ENCODE results near the gene KCNH2.

KCNH2 gene

DNA sequence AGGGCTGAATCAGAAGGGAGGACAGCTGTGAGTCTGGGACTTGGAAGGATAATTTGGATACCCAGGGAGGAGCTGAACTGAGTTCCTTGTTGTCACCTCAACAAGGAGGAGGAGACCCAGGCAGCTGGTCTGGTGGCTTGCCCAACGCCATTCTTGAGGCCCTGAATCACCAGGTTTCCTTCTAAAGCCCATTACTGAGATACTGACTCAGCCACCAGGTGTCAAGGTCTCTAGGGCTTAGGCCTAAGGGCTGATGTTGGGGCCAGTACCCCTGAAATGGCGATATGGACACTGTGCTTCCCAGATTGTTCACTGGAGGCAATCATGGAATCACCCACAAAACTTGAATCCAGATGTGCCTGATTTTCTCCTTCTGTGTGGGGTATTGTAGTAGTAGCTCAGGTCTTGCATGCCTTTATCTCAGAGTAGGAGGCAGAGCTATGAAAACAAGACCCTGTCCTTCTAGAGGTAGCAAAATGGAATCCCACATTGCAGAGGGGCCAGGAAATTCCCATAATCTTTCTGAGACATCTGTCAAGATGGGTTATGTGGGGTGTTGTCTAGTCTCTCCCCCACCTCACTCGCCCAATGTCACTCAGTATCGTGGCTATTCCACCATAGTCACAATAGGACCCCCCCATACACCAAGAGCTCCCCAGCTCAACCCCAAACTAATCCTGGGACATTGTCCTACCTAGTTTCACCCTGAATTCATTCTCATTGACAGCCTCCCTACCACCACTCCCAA, 48.0 kb upstream of the KCNH2 start:
- no peak overlapping the region for H3K4me3 ChIP-seq (ENCODE audit: low read length)
- H3K27ac ChIP-seq (ENCODE audit: low read depth, low read length): no peak overlapping the region
- H3K4me1 ChIP-seq (ENCODE audit: control insufficient read depth, low read length): peaks cover 21% of the 10 kb centered on the region
- no peaks in the 10 kb centered on the region for H3K9me2 ChIP-seq (replicated peaks; ENCODE audit: control insufficient read depth, low read length)
- peaks cover 5% of the 10 kb centered on the region for H3K27me3 ChIP-seq (ENCODE audit: control insufficient read depth, low read length)
- no peaks in the 10 kb centered on the region for H4K20me1 ChIP-seq (ENCODE audit: control insufficient read depth, insufficient read depth, low read depth, low read length)
- no peaks in the 10 kb centered on the region for H3F3A ChIP-seq (ENCODE audit: control insufficient read depth, insufficient read depth)
- TF ChIP-seq, protein P1, sequence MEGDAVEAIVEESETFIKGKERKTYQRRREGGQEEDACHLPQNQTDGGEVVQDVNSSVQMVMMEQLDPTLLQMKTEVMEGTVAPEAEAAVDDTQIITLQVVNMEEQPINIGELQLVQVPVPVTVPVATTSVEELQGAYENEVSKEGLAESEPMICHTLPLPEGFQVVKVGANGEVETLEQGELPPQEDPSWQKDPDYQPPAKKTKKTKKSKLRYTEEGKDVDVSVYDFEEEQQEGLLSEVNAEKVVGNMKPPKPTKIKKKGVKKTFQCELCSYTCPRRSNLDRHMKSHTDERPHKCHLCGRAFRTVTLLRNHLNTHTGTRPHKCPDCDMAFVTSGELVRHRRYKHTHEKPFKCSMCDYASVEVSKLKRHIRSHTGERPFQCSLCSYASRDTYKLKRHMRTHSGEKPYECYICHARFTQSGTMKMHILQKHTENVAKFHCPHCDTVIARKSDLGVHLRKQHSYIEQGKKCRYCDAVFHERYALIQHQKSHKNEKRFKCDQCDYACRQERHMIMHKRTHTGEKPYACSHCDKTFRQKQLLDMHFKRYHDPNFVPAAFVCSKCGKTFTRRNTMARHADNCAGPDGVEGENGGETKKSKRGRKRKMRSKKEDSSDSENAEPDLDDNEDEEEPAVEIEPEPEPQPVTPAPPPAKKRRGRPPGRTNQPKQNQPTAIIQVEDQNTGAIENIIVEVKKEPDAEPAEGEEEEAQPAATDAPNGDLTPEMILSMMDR (IDR thresholded peaks at IDR 0.05; ENCODE audit: low read depth, low read length, poor library complexity, severe bottlenecking): no peak
- no peak for TF ChIP-seq EZH2phosphoT487 (IDR thresholded peaks at IDR 0.05; ENCODE audit: borderline replicate concordance, low read length)
- peaks cover 18% of the 10 kb centered on the region for H3K79me2 ChIP-seq (ENCODE audit: control insufficient read depth, low read length)
- no peak overlapping the region for H3K4me2 ChIP-seq (ENCODE audit: low read length)
- H3K9me3 ChIP-seq (ENCODE audit: control insufficient read depth, insufficient read depth, low read length): no peaks in the 10 kb centered on the region
- H3K36me3 ChIP-seq (ENCODE audit: control insufficient read depth, low read length): peaks cover 2% of the 10 kb centered on the region; the same call in 1 of the 2 replicates

DNA sequence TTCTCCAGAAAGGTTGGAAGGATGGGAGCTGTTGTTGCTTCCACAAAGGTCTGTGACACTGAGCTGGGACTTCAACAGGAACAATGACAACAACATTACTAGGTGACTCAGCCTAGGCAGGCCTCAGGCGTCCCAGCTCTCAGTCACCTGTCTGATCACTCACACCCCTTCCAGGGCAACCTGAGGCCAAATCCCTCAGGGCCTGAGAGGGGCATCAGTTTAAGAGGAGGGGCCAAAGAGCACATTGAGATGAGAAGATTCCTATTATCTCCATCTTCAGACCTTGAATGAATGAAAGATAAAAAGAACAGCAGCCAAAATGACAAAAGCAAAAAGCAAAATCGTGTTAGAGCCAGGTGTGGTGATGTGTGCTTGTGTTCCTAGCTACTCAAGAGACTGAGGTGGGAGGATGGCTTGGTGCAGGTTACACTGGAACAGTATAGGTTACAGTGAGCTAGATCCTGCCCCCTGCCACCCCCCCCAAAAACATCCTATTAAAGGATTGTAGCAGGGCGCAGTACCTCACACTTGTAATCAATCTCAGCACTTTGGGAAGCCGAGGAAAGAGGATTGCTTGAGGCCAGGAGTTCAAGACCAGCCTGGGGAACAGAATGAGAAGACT, 46.4 kb upstream of the KCNH2 start, which contains the start of gene ATG9B:
Gene ATG9B (minus strand): TSS at position 60 of the 622 bp plus-strand sequence. CDS start 71 bp downstream, outside the sequence.
- H3K27ac ChIP-seq (ENCODE audit: low read depth, low read length): no peak within 1 kb of the TSS
- H3K79me2 ChIP-seq (ENCODE audit: control insufficient read depth, low read length): peaks cover 13% of the 10 kb centered on the region
- H3K36me3 ChIP-seq (ENCODE audit: control insufficient read depth, low read length): no peaks in the 10 kb centered on the region; the same call in 1 of the 2 replicates
- H3K9me3 ChIP-seq (ENCODE audit: control insufficient read depth, insufficient read depth, low read length): no peaks in the 10 kb centered on the region
- no peaks in the 10 kb centered on the region for H3K9me2 ChIP-seq (replicated peaks; ENCODE audit: control insufficient read depth, low read length)
- no peak for TF ChIP-seq EZH2phosphoT487 (IDR thresholded peaks at IDR 0.05; ENCODE audit: borderline replicate concordance, low read length)
- TF ChIP-seq, protein P1 (IDR thresholded peaks at IDR 0.05; ENCODE audit: low read depth, low read length, poor library complexity, severe bottlenecking): no peak
- no peaks in the 10 kb centered on the region for H4K20me1 ChIP-seq (ENCODE audit: control insufficient read depth, insufficient read depth, low read depth, low read length)
- H3K4me3 ChIP-seq (ENCODE audit: low read length): no peak within 1 kb of the TSS
- no peaks in the 10 kb centered on the region for H3F3A ChIP-seq (ENCODE audit: control insufficient read depth, insufficient read depth)
- H3K4me1 ChIP-seq (ENCODE audit: control insufficient read depth, low read length): peaks cover 17% of the 10 kb centered on the region
- no peak within 1 kb of the TSS for H3K4me2 ChIP-seq (ENCODE audit: low read length)
- H3K27me3 ChIP-seq (ENCODE audit: control insufficient read depth, low read length): peaks cover 20% of the 10 kb centered on the region

DNA sequence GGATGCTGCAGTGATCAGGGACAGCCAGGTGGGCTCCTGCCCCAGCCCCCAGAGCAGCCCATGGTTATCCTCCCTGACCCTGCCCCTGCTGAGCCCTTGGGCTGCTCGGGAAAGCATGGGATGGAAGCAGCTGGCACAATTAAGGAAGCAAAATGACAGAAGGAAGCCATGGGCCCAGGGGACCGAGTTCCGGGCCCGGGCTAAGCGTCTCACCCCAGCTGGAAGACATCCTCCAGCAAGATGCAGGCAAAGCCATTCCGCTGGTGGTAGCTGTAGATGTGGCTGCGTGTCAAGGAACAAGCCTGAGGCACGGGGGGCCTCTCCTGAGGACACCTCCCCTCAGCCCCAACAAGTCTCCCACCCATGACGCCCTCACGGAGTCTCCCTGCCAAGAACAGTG, 45.1 kb upstream of the KCNH2 start:
- Histone ChIP-seq H3K9me3 (ENCODE audit: control insufficient read depth, insufficient read depth, low read length) (no peaks in the 10 kb centered on the region), H3K79me2 (ENCODE audit: control insufficient read depth, low read length) (no peaks in the 10 kb centered on the region), H3F3A (ENCODE audit: control insufficient read depth, insufficient read depth) (no peaks in the 10 kb centered on the region), H4K20me1 (ENCODE audit: control insufficient read depth, insufficient read depth, low read depth, low read length) (no peaks in the 10 kb centered on the region), H3K4me3 (ENCODE audit: low read length) (no peak overlapping the region), H3K9me2 (replicated peaks; ENCODE audit: control insufficient read depth, low read length) (no peaks in the 10 kb centered on the region), H3K27me3 (ENCODE audit: control insufficient read depth, low read length) (peaks cover 23% of the 10 kb centered on the region), H3K27ac (ENCODE audit: low read depth, low read length) (no peak overlapping the region), H3K4me1 (ENCODE audit: control insufficient read depth, low read length) (peaks cover 12% of the 10 kb centered on the region), H3K36me3 (ENCODE audit: control insufficient read depth, low read length) (no peaks in the 10 kb centered on the region), H3K4me2 (ENCODE audit: low read length) (no peak overlapping the region)
- TF ChIP-seq, protein P1 (IDR thresholded peaks at IDR 0.05; ENCODE audit: low read depth, low read length, poor library complexity, severe bottlenecking): no peak
- TF ChIP-seq EZH2phosphoT487 (IDR thresholded peaks at IDR 0.05; ENCODE audit: borderline replicate concordance, low read length): no peak
